NCI-H226 (cell line): ENCODE data around the gene FZD2.
"Not testable (repeated sequence)": the region's sequence is repeated elsewhere in the genome, so short reads cannot be mapped to it uniquely, and the experiment has no call there.

ENCODE experiments used
- DNase-seq: peaks from one replicate; pipeline ENCODE4 v3.0.0-alpha.2; 2015

Gene FZD2

GRCh38 chr17:44547625-44548267 lies 9.5 kb upstream of the FZD2 start:
- DNase-seq, result no peak

GRCh38 chr17:44548376-44549230 lies 8.7 kb upstream of the FZD2 start:
- no peak for DNase-seq

- DNase-seq, result no peak
Measured at GRCh38 chr17:44549686-44550085, 7.6 kb upstream of the FZD2 start.

- no peak for DNase-seq
Measured at GRCh38 chr17:44552361-44552760, 4.9 kb upstream of the FZD2 start.

GRCh38 chr17:44555099-44555498 lies 2.2 kb upstream of the FZD2 start:
- DNase-seq, result no peak

GRCh38 chr17:44556166-44556831 lies 985 bp upstream of the FZD2 start:
- DNase-seq, result peak; percentile 21

- peak; percentile 44 for DNase-seq
Measured at GRCh38 chr17:44557651-44558285, 484 bp downstream of the FZD2 start.

- no peak for DNase-seq
Measured at GRCh38 chr17:44558334-44558709, 1.0 kb downstream of the FZD2 start.

GRCh38 chr17:44558710-44559633 lies 1.7 kb downstream of the FZD2 start:
- DNase-seq, result no peak

GRCh38 chr17:44559634-44560554 lies 2.6 kb downstream of the FZD2 start:
- no peak for DNase-seq

GRCh38 chr17:44561237-44561623 lies 3.9 kb downstream of the FZD2 start:
- DNase-seq, result no peak

- DNase-seq, result no peak
Measured at GRCh38 chr17:44564429-44564828, 7.1 kb downstream of the FZD2 start.

GRCh38 chr17:44565866-44566443 lies 8.7 kb downstream of the FZD2 start:
- no peak for DNase-seq

- not testable (repeated sequence) for DNase-seq
Measured at GRCh38 chr17:44568311-44568944, 11.1 kb downstream of the FZD2 start.

- DNase-seq, result no peak
Measured at GRCh38 chr17:44568945-44569858, 11.9 kb downstream of the FZD2 start.

GRCh38 chr17:44572801-44573200 lies 15.5 kb downstream of the FZD2 start:
- no peak for DNase-seq

- DNase-seq, result no peak
Measured at GRCh38 chr17:44575403-44575802, 18.1 kb downstream of the FZD2 start.

GRCh38 chr17:44578947-44579346 lies 21.7 kb downstream of the FZD2 start:
- DNase-seq, result no peak

- DNase-seq, result no peak
Measured at GRCh38 chr17:44581868-44582267, 24.6 kb downstream of the FZD2 start.
